GM21717 (cell line): Measurements from ENCODE around the gene HOATZ.

Experiments used
- ATAC-seq: cut with Tn5 transposase; IDR thresholded peaks from one replicate; pipeline ENCODE4 v1.9.1; 2021; ENCODE audit warnings: mild to moderate bottlenecking, moderate library complexity; ENCODE audit not compliant: unreplicated experiment

Gene HOATZ

DNA sequence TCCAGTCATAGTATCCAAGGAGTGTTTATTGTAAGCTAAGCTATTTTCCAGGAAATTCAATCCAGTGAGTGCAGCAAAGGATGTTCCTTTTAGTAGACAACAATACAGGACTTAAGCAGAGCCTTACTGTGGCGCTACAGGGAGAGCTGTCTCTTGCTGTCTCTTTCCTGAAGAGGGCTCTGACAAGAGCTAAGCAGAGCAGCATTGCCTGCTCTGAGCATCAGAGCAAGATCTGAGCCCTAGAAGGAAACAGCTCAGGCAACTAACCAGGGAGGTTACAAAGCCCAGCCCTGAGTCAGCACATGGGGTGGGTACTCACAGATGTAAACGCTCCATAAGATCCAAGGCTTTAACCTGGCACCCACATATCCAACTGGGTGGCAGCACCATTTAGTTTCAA, 33.9 kb downstream of the HOATZ start:
- no peak for ATAC-seq

DNA sequence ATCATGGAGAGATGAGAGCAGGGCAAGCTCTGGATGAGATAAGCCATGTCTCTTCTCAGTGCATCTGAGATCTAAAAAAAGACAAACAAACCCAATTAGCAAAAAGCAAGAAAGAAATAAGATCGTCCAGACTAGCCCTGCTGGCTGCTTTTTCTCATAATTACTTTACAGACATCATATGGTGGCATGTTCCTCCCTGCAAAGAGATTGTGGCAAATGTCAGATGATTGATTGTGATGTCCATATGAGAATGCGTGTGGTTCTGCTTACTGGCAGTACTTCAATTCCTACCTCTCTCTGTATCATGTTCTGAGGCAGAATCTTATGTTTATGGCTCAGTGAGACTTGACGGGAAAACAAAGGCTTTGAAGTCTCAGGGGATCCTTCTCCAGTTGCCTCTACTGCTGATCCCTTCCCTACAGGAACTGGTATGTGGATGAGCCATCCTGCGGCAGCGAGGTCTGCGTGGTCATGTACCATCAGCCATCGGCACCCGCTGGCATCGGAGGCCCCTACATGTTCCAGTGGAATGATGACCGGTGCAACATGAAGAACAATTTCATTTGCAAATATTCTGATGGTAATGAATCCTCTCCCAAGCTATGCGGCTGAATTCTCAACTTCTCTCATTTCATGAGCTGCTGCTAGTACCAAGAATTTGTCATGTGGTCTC, 34.8 kb downstream of the HOATZ start:
- ATAC-seq: no peak

DNA sequence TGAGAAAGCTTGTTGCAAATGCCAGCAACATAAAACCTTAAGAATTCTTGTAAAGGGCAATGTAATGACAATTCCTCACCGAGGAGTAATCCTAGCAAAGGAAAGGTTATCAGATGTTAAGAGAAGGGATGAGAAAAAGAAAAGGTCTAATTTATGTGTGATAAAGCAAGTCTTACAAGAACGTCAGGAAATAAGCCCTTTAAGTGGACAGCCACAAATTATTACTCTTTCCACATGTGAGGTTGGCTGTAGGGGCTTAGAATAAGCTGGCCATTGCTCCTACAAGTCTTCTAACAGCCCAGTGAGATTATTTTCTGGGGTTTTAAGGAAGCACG, 35.3 kb downstream of the HOATZ start:
- no peak for ATAC-seq

DNA sequence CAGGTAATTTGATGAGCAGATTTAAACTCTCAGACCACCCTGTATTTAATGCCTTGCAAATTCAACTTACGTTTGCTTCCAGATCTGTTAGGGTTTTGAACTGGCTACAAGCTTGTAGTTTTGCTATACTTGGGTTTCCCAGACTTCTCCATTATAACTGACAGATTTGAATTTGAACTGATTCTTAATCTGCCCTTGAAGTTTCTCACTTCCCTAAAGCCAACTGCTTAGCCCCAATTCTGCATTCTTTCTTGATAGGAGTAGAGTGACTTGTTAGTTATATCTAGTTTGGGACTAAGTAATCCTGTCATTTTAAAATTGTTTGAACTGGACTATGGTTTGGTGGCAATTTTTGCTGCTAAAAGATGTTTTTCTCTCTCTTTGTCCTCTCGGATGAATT, 35.7 kb downstream of the HOATZ start:
- ATAC-seq: no peak

DNA sequence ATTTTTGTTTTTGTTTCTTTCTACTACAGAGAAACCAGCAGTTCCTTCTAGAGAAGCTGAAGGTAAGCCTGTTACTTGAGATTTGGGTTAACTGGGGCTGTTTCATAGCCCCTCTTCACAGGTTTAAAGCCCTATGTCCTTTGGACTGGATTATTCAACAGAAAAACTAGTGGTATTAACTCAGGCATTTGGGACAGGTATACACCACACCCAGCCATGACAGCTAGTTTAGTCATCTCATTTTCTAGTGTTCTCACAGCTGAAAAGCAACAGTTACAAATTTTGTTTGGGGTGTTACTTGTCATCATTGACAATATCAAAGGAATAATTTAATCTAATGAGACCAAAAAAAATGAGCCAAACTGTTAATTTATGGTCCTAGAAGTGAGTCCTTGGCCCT, 40.0 kb downstream of the HOATZ start:
- no peak for ATAC-seq

DNA sequence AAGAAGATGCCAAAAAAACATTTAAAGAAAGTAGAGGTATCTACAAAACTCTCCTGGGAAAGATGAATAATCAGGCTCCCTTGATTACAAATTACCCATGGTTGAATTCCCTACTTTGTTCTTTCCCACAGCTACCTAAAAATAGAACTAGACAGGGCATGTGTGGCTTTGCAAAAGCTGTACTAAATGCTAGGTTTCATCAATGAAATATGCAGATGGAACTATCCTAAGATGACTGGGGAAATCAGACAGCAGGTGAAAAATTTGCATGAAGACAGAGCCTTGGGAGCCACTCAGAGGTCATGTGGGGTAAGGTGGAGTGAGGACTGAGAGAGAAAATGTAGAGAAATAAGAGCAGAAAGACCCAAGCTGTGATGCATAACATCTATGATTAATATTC, 40.7 kb downstream of the HOATZ start:
- ATAC-seq: no peak

DNA sequence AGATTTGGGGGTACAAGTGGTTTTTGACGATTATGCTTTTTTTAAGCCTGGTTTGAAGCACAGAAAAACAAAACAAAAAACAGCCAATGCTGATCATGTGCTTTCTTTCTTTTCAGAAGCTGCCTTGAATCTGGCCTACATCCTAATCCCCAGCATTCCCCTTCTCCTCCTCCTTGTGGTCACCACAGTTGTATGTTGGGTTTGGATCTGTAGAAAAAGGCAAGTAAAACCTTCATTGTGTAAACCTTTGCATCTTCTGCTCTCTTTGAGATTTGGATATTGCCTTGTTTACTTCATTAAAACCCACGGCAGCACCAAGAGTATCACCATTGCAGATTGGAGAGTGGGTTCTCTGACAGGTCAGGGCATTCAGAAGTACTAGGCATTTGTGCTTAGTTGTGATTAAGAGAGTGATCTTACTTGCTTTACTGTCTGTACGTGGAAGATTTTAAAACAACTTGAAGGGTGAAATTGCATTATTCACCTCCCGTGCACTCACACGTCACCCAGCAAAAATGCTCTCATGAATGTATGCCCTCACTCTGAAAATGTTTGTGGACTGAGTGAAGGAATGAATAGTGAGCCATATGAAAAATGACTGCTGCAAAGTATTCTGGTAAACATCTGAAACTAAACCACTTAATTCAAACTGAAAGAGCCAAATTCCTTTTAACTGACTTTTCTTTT, 43.0 kb downstream of the HOATZ start:
- no peak for ATAC-seq

DNA sequence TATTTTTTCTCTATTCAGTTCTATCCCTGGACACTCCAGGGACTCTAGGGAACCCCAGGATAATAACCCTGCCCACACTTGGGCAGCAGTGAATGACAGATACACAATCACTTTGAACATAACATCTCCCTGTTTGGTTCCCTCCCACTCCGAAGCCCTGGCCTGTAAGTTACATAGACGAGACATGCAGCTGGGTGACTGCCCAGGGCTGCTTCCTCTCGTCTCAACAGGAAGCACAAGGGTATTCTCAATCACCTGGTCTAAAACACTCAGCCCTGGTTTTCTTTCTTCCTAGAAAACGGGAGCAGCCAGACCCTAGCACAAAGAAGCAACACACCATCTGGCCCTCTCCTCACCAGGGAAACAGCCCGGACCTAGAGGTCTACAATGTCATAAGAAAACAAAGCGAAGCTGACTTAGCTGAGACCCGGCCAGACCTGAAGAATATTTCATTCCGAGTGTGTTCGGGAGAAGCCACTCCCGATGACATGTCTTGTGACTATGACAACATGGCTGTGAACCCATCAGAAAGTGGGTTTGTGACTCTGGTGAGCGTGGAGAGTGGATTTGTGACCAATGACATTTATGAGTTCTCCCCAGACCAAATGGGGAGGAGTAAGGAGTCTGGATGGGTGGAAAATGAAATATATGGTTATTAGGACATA, 45.4 kb downstream of the HOATZ start:
- ATAC-seq: no peak

DNA sequence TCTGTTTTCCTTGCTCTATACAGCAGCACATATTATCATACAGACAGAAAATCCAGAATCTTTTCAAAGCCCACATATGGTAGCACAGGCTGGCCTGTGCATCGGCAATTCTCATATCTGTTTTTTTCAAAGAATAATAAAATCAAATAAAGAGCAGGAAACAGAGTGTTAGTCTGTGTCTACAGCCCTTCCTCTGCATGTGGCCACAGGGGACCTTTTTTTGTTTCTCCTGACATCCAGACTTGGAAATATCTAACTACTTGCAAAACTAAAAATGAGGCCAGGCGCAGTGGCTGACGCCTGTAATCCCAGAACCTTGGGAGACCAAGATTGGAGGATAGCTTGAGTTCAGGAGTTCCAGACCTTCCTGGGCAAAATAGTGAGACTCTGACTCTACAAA, 46.2 kb downstream of the HOATZ start:
- no peak for ATAC-seq

DNA sequence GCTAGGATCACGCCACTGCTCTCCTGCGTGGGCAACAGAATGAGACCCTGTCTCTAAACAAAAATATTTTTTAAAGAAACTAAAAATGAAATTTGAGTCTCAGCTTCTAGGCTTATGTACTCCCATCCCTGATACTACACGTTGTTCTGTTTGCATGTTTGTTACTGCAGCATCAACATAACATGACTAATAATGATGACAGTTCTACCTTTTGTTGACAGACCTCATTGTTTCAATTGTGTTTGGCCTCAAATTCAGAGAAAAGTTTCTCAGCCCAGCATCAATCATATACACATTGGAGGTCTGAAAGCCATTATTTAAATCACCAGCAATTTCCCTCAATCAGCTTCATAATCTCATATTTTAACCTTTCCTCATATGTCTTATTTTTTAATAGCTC, 46.7 kb downstream of the HOATZ start:
- ATAC-seq: no peak

DNA sequence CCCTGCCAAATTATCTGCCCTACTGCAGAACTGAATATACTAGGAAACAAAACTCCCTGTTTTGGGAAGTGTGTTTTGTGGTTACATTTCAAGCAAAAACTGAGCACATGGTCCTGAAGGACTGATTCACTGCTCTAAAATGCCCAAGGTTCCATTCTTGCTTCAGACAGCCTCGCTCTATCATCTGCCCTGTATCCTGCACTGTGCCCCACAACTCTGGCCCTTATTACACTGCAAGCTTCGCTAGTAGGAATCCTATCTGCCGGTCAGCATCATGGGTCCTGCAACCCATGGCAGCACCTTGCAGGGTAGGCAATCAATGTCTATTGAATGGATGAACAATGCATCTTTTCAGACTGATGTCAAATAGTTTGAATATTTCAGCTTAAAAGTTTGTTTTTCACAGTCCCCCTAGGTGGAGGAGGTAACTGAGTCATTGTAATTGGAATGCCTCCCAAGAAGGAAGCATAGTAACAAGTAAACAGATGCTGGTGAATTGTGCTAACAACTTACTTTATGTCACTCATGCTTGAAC, 47.3 kb downstream of the HOATZ start:
- no peak for ATAC-seq

DNA sequence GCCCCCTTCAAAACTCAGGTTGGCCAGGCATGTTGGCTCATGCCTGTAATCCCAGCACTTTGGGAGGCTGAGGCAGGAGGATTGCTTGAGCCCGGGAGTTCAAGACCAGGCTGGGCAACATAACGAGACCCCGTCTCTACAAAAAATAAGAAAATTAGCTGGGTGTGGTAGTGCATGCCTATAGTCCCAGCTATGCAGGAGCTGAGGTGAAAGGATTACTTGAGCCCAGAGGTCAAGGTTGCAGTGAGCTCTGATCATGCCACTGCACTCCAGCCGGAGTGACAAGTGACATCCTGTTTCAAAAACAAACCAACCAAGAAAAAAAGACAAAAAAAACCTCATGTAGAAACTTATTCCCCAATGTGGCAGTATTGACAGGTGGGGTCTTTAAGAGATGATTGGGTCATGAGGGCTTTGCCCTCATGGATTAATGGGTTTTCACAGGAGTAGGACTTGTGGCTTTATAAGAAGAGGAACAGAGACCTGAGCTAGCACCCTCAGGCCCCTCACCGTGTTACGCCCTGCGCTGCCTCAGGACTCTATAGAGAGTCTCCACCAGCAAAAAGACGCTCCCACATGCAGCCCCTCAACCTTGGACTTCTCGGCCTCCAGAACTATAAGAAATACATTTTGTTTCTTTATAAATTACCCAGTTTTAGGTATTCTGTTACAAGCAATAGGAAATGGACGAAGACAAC, 48.3 kb downstream of the HOATZ start:
- no peak for ATAC-seq

DNA sequence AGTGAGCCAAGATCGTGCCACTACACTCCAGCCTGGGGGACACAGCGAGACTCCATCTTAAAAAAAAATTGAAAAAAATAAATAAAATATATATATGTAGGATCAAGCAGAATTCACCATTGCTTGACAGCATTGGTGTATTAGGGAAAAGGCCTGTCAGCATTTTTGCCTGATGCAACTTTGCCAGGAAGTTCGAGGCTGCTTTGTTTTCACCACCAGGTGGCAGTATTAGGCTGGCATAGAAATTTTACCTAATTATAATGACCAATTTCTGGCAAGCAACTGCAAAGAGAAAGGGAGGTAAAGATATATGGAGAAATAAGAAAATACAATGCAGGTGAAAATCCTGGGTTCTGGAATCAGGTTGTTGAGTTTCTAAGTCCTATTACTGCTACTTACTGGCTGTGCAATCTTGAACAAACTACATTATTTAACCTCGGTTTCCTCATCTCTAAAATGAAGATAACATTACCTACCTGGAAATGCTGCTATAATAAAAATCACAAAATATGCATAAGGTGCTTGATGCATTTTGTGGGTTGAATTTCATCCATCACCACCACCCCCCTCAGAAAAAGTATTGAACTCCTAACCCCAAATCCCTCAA, 50.6 kb downstream of the HOATZ start:
- no peak for ATAC-seq

DNA sequence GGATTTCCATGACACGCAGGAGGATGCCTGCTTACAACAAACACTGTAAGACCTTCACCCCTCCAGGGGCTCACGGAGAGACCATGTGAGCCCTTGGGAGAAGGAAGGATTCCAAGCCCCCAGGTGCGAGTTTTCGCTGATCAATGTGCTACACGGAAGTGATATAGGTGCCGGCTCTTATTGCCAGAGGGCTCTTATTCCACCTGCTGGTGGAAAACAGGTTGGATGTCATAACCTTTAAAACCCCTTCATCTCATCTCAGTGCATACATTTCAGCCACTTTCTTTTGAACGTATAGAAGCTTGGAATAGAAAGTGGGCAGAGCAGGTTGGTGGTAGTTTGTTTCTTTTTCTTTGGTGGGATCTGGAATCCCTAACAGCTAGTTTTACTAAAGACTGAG, 51.7 kb downstream of the HOATZ start:
- no peak for ATAC-seq

DNA sequence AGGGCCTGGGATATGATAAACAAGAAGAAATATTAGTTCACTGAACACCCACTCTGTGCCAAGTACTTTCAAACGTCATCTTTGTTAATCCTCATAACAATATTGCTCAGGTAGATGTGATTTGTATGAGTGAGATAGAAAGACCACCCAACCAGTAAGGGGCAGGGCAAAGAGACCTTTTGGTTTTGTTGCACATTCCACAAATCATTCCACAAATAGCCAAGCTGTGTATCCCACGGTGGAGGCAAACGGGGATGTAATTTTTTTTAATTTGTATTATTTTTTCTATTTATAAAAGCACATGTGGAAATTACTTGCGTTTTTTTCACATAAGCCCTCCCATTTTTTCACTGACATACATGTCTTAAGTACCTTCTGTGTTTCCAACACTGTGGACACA, 54.9 kb downstream of the HOATZ start:
- no peak for ATAC-seq

DNA sequence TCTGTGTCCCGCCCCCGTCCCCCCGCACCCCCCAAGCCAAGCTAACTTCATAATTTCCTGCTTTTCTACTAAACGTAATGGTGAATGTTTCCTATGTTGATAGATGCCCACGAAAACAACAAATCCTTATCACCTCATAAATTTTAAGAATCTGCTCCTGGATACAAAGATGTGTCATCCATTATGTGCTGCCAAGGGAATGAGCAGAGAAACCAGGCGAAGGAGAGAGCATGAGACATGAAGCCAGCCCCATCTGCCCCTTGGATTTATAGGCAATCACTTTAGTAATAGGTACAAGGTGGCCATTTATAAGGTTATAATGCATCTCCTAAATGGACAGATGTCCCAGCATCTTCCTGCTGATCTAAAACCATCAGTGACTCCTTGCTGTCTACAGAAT, 56.2 kb downstream of the HOATZ start:
- ATAC-seq: no peak

DNA sequence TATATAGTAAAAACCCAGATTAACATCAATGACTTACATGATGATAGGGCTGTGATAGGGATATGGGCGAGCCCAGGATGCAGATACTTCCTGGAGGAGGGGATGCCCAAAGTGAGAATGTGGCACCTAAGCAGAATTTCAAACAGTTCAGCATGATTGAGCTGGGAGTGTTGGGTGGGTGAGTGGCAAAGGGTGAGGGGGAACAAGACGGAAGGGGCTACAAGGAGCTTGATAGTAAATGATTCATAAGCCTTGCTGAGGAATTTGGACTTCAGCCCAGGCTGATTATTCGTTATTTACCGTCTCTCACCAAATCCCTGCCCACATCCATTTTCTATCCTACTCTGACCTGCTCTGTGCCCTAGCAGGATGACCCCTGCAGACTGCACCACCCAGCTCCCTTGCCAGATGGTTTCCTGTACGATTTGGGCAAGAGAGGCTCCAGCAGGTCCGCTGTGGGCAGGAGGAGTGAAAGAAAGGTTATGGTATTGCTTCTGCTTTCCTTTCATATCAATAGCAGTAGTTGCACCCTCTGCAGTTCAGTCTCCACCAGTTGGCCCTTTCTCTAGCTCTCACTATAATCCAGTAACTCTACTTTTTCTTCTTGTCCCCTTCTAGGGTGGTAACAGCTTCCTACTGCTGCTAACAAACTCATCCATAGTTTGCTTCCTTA, 57.4 kb downstream of the HOATZ start:
- ATAC-seq: no peak

DNA sequence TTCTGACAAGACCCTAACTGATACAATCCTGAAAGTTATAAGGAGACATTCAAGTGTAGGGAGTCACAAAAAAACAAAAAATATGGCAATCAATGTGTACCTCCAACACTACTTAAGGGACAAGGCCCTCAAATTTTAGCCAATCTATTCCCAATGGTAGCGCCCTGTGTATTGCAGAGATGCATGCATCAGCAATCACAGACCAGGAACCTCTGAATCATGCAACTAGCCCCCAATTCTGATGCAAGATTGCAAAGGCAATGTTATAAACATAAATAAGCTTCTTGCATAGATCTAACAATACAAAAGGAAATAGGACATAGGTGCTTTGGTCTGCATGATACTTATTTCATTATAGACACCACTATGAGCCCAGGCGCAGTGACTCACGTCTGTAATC, 58.0 kb downstream of the HOATZ start:
- no peak for ATAC-seq

DNA sequence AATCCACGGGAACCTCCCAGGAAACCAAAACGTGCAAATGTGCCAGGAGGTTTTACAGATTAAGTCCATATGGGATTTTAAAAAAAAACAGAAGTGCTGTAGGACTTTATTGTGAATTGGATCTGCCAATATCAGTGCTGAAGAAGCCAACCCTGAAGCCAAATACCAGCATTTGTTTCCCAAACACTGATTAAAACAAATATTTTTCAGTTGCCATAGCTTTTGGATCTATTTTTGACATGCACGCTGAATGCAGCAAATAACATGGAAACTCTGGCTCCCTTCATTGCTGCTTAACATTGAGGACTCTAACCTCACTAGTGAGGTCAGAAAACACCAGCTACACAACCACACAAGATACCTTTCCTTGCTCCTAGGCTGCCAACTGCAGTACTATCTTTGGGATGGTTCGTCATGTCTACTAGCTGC, 59.3 kb downstream of the HOATZ start:
- ATAC-seq: no peak

DNA sequence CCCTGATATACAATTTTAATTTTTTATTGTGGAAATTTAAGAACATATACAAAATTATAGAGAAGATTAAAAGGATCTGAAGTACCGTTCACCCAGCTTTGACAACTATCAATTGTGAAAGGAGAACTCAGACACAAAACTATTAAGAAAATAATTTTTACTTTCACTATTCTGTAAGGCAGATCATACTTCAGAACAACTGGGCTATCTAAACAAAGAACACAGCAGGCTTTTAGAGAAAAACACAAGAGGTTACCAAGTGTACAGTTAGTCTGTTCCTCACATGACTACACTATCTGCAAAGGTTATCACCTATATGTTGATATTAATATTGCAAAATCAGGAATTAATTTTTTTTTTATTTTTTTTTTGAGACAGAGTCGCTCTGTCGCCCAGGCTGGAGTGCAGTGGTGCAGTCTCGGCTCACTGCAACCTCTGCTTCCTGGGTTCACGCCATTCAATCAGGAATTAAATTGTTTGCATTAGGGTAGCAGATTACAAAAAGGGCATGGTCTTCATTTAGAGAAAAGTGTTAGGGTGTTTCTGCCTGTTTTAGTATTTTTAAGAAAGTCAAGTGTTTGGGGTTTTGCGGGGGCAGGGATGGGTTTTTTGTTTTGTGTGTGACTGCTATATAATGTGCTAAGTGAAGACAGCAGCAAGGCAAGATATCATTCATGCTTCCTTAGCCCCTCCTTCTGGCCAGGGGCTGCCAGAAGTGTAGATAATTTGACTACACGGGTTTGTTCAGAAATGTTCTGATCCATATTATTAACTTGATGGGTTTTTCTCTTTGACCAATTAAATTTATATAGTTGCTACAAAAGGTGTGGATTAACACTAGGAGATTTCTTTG, 60.0 kb downstream of the HOATZ start:
- ATAC-seq: no peak
